Spleen (tissue), 11 donors: ENCODE measurements around the gene IGSF23. TPM values are rescaled to one million over a fixed set of nuclear protein-coding genes. Genes with fewer than 3 reads are reported as not detected.
"Not testable (repeated sequence)": the region's sequence is repeated elsewhere in the genome, so short reads cannot be mapped to it uniquely, and the experiment has no call there.

Experiments
- DNase-seq: peaks from one replicate; pipeline ENCODE4 v3.0.0-alpha.2; 2020
- H3K27ac ChIP-seq, 8 donors: fragments of 200-600 bp; sonication (generic) in 7 of 8; 1 replicate in 4 of 8; 2 replicates in 4 of 8; pipeline versions ENCODE4 v1.5.0 to v1.8.0; 2016 to 2021; ENCODE audit warnings: inconsistent platforms in 4 of 8, mild to moderate bottlenecking in 4 of 8, moderate library complexity in 1 of 8
- H3K27me3 ChIP-seq, 7 donors: fragments of 200-600 bp; sonication (generic) in 6 of 7; replicated peaks in 1 of 7; 1 replicate in 4 of 7; 2 replicates in 3 of 7; pipeline versions ENCODE4 v1.5.0 to v1.8.0; 2016 to 2021; ENCODE audit warnings: inconsistent platforms in 3 of 7, mild to moderate bottlenecking in 1 of 7
- H3K36me3 ChIP-seq, 6 donors: fragments of 200-600 bp; sonication (generic) in 5 of 6; 1 replicate in 4 of 6; 2 replicates in 2 of 6; pipeline versions ENCODE4 v1.5.0 to v1.8.0; 2016 to 2021; ENCODE audit warnings: inconsistent platforms in 2 of 6
- H3K4me1 ChIP-seq, 6 donors: fragments of 200-600 bp; sonication (generic) in 5 of 6; 1 replicate in 3 of 6; 2 replicates in 3 of 6; pipeline versions ENCODE4 v1.5.0 to v1.8.0; 2016 to 2021; ENCODE audit warnings: inconsistent platforms in 3 of 6
- H3K4me3 ChIP-seq, 8 donors: fragments of 200-600 bp; sonication (generic) in 7 of 8; 1 replicate in 4 of 8; 2 replicates in 4 of 8; pipeline versions ENCODE4 v1.5.0 to v1.8.0; 2016 to 2021; ENCODE audit warnings: inconsistent platforms in 4 of 8, mild to moderate bottlenecking in 4 of 8, moderate library complexity in 2 of 8
- H3K9me3 ChIP-seq, 8 donors: fragments of 200-600 bp; sonication (generic) in 7 of 8; 1 replicate in 4 of 8; 2 replicates in 4 of 8; pipeline versions ENCODE4 v1.5.0 to v1.8.0; 2016 to 2021; ENCODE audit warnings: inconsistent platforms in 4 of 8
- POLR2A ChIP-seq, 3 donors: fragments of 450-650 bp; IDR thresholded peaks; one replicate each; pipeline ENCODE4 v1.5.1; 2017; ENCODE audit warnings: antibody characterized with exemption in 3 of 3, mild to moderate bottlenecking in 1 of 3
- POLR2AphosphoS5 ChIP-seq, 3 donors: sonication (generic); formaldehyde crosslinking; IDR thresholded peaks; one replicate each; pipeline ENCODE4 v1.5.1; 2017; ENCODE audit warnings: antibody characterized with exemption in 3 of 3
- WGBS, 5 donors: extraction: QIAGEN DNeasy Blood & Tissue Kit in 3 of 5; methylation state at CpG; one replicate each; pipeline versions ENCODE4 v1.1.5 to v1.1.7; 2013 to 2018; 5-methylcytosine and 5-hydroxymethylcytosine counted together
- intact Hi-C: fragments of 100-400 bp; cut with DNase I; formaldehyde crosslinking; loops from one replicate; pipeline ENCODE4 v1.15.0; 2023; ENCODE audit warnings: low total_unique reads
- microRNA-seq, 3 donors: library from miRNA; unstranded; fragments of <30 nt; microRNA quantifications; one replicate each; pipeline versions ENCODE4 to v1.1.0, GENCODE V29; 2019 to 2020
- polyA plus RNA-seq, 3 donors: library from polyadenylated mRNA; stranded (reverse); fragments of 200-250 nt; gene quantifications; one replicate each; pipeline ENCODE4 v1.2.1, GENCODE V29; 2013
- small RNA-seq, 4 donors: library from RNA; depleted of rRNA; stranded (forward); fragments of <200 nt; gene quantifications; one replicate each; pipeline ENCODE3, GENCODE V24; 2016
- total RNA-seq, 7 donors: library from RNA; depleted of rRNA in 3 of 7; stranded (reverse); fragments of >200 nt in 3 of 7; fragmentation: NEBNext Ultra II Directional in 4 of 7; extraction: Animal tissue kit (Norgen Biotek cat#: 25700) in 4 of 7; gene quantifications; one replicate each; pipeline versions ENCODE4 v1.1.0 to v1.2.1, GENCODE V29; 2016 to 2021
- TF ChIP-seq, protein P1 (sequence below), 11 experiments: fragments of 200-600 bp in 7 of 11; fragments of 450-650 bp in 4 of 11; sonication (generic) in 4 of 11; IDR thresholded peaks in 8 of 11; conservative IDR thresholded peaks in 3 of 11; 1 replicate in 7 of 11; 2 replicates in 4 of 11; pipeline versions ENCODE4 v1.4.0 to v1.8.0; 2016 to 2021; ENCODE audit warnings: antibody characterized with exemption in 11 of 11, inconsistent platforms in 4 of 11, mild to moderate bottlenecking in 1 of 11
- donor health status: healthy with polysubstance abuse.
- donor health status: DM: no; HTN: no; CAD: no; lungs with moderate emphysema.
- donor health status: DM: no; HTN: no; CAD: no.
- donor health status: Bipolar disorder and iron deficiency.
- donor health status: healthy.
- donor health status: DM: no; HTN: no; CAD: no.
- donor health status: DM: yes; HTN: yes; CAD: no.

IGSF23 gene
- total and polyA plus RNA-seq, 10 donors, result not detected

DNA sequence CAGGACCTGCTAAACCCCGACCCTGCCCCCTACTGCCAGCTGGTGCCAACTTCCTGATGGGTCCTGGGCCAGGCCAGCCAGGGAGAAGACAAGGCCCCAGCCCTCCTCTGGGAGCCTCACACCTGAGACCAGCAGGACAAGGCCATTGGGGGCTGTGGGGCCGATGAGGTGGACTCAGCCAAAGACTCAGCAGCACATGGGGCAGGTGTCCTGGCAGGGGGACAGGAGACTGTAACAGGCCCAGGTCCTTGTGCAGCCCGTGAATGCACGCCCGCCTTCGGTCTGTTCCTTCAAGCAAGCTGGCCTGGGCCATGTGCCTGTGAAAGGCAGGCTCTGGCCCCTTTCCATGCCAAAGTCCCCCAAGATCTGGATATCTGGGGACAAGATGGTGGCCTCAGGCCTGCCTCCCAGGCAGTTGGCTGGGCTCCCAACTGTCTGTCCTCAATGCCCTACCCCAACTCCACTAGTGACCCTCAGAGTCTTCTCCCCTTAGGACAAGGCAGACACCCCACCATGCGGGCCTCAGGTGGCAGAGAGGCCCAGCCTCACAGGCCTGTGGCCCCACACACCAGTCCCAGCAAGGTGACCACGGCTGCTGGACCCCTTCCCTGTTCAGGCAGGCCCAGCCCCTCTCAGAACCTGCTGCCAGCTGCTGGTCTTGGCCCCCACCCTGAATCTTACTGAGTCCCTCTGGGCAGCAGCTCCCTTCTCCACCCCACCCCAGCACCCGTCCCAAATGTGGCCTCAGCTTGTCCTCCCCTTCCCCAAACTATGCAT, 70.3 kb downstream of the IGSF23 start:
- H3K27ac ChIP-seq, result peak overlapping the region in 3 of 8 donors; percentile 21 to 83 (median 26)
- no peaks in the 10 kb centered on the region for H3K9me3 ChIP-seq
- no peak overlapping the region for H3K4me3 ChIP-seq
- no peaks in the 10 kb centered on the region for H3K36me3 ChIP-seq
- intact Hi-C loops, result no loop called here
- H3K4me1 ChIP-seq, result peaks cover 3 to 66% (median 39%) of the 10 kb centered on the region in 6 donors
- DNase-seq, result no peak
- 72 to 79% (median 79%) methylated on average over 5 to 9 of the region's 9 CpGs for WGBS, 5 donors
- peaks cover 0 to 7% (median 0%) of the 10 kb centered on the region in 7 donors for H3K27me3 ChIP-seq
- TF ChIP-seq POLR2A (IDR thresholded peaks at IDR 0.05), result no peak
- TF ChIP-seq POLR2AphosphoS5 (IDR thresholded peaks at IDR 0.05), result no peak
- TF ChIP-seq, protein P1, sequence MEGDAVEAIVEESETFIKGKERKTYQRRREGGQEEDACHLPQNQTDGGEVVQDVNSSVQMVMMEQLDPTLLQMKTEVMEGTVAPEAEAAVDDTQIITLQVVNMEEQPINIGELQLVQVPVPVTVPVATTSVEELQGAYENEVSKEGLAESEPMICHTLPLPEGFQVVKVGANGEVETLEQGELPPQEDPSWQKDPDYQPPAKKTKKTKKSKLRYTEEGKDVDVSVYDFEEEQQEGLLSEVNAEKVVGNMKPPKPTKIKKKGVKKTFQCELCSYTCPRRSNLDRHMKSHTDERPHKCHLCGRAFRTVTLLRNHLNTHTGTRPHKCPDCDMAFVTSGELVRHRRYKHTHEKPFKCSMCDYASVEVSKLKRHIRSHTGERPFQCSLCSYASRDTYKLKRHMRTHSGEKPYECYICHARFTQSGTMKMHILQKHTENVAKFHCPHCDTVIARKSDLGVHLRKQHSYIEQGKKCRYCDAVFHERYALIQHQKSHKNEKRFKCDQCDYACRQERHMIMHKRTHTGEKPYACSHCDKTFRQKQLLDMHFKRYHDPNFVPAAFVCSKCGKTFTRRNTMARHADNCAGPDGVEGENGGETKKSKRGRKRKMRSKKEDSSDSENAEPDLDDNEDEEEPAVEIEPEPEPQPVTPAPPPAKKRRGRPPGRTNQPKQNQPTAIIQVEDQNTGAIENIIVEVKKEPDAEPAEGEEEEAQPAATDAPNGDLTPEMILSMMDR (IDR thresholded peaks at IDR 0.05 in 8 of 11, conservative IDR thresholded peaks at IDR 0.05 in 3 of 11), result no peak

DNA sequence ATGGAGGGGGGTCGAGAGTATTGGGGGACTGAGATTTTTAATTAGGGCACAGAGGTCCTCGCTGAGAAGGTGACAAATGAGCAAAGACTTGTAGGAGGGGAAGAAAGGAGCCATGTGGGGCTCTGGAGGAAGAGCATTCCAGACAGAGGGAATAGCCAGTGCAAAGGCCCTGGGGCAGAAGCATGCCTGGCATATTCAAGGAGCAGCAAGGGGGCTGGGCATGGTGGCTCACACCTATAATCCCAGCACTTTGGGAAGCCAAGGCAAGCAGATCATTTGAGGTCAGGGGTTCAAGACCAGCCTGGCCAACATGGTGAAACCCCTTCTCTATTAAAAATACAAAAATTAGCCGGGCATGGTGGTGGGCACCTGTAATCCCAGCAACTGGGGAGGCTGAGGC, 71.0 kb downstream of the IGSF23 start:
- H3K9me3 ChIP-seq, H3K4me3 ChIP-seq, H3K27me3 ChIP-seq, H3K36me3 ChIP-seq, intact Hi-C loops, DNase-seq: not testable (repeated sequence)
- peak overlapping the region in 7 of 8 donors; percentile 41 to 83 (median 64) for H3K27ac ChIP-seq
- WGBS, 5 donors, result 78 to 90% (median 87%) methylated on average over 3 of the region's 3 CpGs
- H3K4me1 ChIP-seq, result peaks cover 3 to 74% (median 46%) of the 10 kb centered on the region in 6 donors

DNA sequence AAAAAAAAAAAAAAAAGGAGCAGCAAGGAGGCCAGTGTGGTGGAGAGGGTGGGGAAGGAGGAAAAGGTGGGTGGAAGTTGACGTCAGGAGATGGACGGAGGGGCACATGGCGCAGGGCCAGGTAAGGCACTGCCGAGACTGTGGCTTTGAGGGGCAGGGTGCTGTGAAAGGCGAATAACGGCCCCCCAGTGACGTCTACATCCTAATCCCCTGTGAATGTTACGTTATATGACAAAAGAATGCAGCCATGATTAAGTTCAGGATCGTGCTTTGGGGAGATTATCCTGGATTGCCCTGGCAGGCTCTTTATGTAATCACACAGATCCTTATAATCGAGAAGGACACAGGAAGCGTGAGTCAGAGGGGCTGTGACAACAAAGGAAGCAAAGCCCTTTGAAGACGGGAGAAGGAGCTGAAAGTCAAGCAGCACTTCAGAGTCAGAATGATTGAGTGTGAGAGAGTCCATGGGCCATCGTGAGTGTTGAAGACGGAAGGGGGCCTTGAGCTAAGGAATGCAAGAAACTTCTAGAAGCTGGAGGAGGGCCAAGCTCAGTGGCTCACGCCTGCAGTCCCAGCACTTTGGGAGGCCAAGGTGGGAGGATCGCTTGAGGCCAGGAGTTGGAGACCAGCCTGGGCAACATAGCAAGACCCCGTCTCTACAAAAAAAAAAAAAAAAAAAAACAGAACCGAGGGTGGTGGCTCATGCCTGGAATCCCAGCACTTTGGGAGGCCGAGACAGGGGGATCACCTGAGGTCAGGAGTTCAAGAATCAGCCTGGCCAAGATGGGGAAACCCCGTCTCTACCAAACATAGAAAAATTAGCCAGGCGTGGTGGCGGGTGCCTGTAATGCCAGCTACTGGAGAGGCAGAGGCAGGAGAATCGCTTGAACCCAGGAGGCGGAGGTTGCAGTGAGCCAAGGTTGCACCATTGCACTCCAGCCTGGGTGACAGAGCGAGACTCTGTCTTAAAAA, 71.8 kb downstream of the IGSF23 start:
- TF ChIP-seq POLR2A (IDR thresholded peaks at IDR 0.05) (no peak), POLR2AphosphoS5 (IDR thresholded peaks at IDR 0.05) (peak in 2 of 3 donors; percentile 19 to 77)
- 28 to 39% (median 33%) methylated on average over 24 to 25 of the region's 25 CpGs for WGBS, 5 donors
- Histone ChIP-seq H3K4me3 (peak overlapping the region in 1 of 8 donors; percentile 24), H3K27ac (peak overlapping the region in 7 of 8 donors; percentile 41 to 83 (median 64)), H3K27me3 (peaks cover 0 to 8% (median 0%) of the 10 kb centered on the region in 7 donors), H3K4me1 (peaks cover 3 to 82% (median 51%) of the 10 kb centered on the region in 6 donors), H3K36me3 (no peaks in the 10 kb centered on the region), H3K9me3 (no peaks in the 10 kb centered on the region)
- intact Hi-C loops, result no loop called here
- no peak for DNase-seq

DNA sequence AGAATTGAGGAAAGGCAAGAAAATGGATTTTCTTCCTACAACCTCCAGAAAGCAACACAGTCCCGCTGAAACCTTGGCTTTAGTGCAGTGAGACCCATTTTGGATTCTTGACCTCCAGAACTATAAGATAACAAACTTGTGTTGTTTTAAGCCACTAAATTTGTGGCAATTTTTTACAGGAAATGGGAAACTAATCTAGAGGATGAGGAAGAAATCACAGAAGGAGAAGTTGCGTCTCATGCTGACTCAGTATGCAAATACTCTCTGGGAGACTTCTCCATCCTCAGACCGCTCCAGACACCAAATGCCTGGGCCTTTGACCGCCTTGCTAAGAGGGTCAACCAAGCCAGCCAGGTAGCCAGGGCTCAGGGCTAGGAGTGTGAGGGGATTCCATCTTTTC, 72.5 kb downstream of the IGSF23 start:
- Histone ChIP-seq H3K36me3 (no peaks in the 10 kb centered on the region), H3K27me3 (peaks cover 0 to 8% (median 0%) of the 10 kb centered on the region in 7 donors), H3K27ac (peak overlapping the region in 6 of 8 donors; percentile 11 to 83 (median 70)), H3K4me1 (peaks cover 3 to 89% (median 52%) of the 10 kb centered on the region in 6 donors), H3K4me3 (peak overlapping the region in 1 of 8 donors; percentile 12), H3K9me3 (no peaks in the 10 kb centered on the region)
- TF ChIP-seq POLR2AphosphoS5 (IDR thresholded peaks at IDR 0.05) (no peak), POLR2A (IDR thresholded peaks at IDR 0.05) (no peak)
- TF ChIP-seq, protein P1 (IDR thresholded peaks at IDR 0.05 in 8 of 11, conservative IDR thresholded peaks at IDR 0.05 in 3 of 11), result no peak
- WGBS, 5 donors, result 31 to 49% (median 37%) methylated on average over 4 of the region's 4 CpGs
- no peak for DNase-seq
- intact Hi-C loops, result no loop called here

Small RNA genes within 50 kb of the gene (microRNA-seq; reads per million reads assigned to microRNA genes)
- gene MIR4531, result 0 reads per million in 3 donors

Small RNA genes within 50 kb of the gene (small RNA-seq; reads per million reads assigned to genes)
- 0 reads per million in 4 donors for gene AC243964.1

Other genes starting within 250 kb of the IGSF23 start
- gene ZNF285, start 212.0 kb upstream of the IGSF23 start, total RNA-seq, result 1 to 10 TPM; 1.0 to 4.2 (median 3.2) TPM
- 1 to 10 TPM; 1.4 to 2.9 (median 2.2) TPM for gene ZNF285, start 212.0 kb upstream of the IGSF23 start, polyA plus RNA-seq
- 1 to 10 TPM; 1.9 to 7.6 (median 5.6) TPM for gene ZNF229, start 165.1 kb upstream of the IGSF23 start, total RNA-seq
- 1 to 10 TPM in 2 of 3 donors, under 1 TPM in 1; 0.83 to 1.5 (median 1.2) TPM for gene ZNF229, start 165.1 kb upstream of the IGSF23 start, polyA plus RNA-seq
- gene ZNF180, start 113.0 kb upstream of the IGSF23 start, total RNA-seq, result 10 to 100 TPM in 6 of 7 donors, 1 to 10 TPM in 1; 7.3 to 25.0 (median 12.7) TPM
- gene ZNF180, start 113.0 kb upstream of the IGSF23 start, polyA plus RNA-seq, result 1 to 10 TPM; 4.1 to 5.3 (median 4.3) TPM
- not detected for gene CEACAM20, start 83.9 kb upstream of the IGSF23 start, total RNA-seq
- not detected for gene CEACAM20, start 83.9 kb upstream of the IGSF23 start, polyA plus RNA-seq
- 10 to 100 TPM; 10.2 to 18.4 (median 15.9) TPM for gene PVR, start 30.3 kb downstream of the IGSF23 start, total RNA-seq
- gene PVR, start 30.3 kb downstream of the IGSF23 start, polyA plus RNA-seq, result 1 to 10 TPM; 2.0 to 6.1 (median 3.5) TPM
- gene CEACAM19, start 57.9 kb downstream of the IGSF23 start, total RNA-seq, result 1 to 10 TPM; 2.3 to 6.8 (median 4.3) TPM
- gene CEACAM19, start 57.9 kb downstream of the IGSF23 start, polyA plus RNA-seq, result 1 to 10 TPM; 1.0 to 3.9 (median 3.5) TPM
- gene CEACAM16, start 85.6 kb downstream of the IGSF23 start, total RNA-seq, result not detected
- not detected for gene CEACAM16, start 85.6 kb downstream of the IGSF23 start, polyA plus RNA-seq
- gene BCL3, start 135.1 kb downstream of the IGSF23 start, total RNA-seq, result 100 to 1,000 TPM in 4 of 7 donors, 10 to 100 TPM in 3; 64.3 to 229 (median 145) TPM
- 10 to 100 TPM; 26.5 to 56.7 (median 37.7) TPM for gene BCL3, start 135.1 kb downstream of the IGSF23 start, polyA plus RNA-seq
- gene CBLC, start 164.3 kb downstream of the IGSF23 start, total RNA-seq, result not detected
- not detected for gene CBLC, start 164.3 kb downstream of the IGSF23 start, polyA plus RNA-seq
- 10 to 100 TPM; 26.3 to 64.8 (median 55.6) TPM for gene BCAM, start 195.5 kb downstream of the IGSF23 start, total RNA-seq
- gene BCAM, start 195.5 kb downstream of the IGSF23 start, polyA plus RNA-seq, result 10 to 100 TPM in 1 of 3 donors, 1 to 10 TPM in 2; 4.9 to 28.6 (median 8.0) TPM
- 100 to 1,000 TPM in 4 of 7 donors, 10 to 100 TPM in 3; 94.1 to 136 (median 101) TPM for gene NECTIN2, start 232.7 kb downstream of the IGSF23 start, total RNA-seq
- gene NECTIN2, start 232.7 kb downstream of the IGSF23 start, polyA plus RNA-seq, result 10 to 100 TPM; 14.3 to 57.1 (median 41.6) TPM